WI38 (cell line): ENCODE results near the gene JPH2.

Experiments used
- H3K4me3 ChIP-seq: 2 replicates; pipeline ENCODE4 v1.5.1; 2011; ENCODE audit warnings: low read depth, mild to moderate bottlenecking, control low read depth, low read length
- TF ChIP-seq, protein P1 (sequence below): IDR thresholded peaks from 2 replicates; pipeline ENCODE4 v1.5.1; 2012; ENCODE audit warnings: low read depth, mild to moderate bottlenecking, control low read depth, low read length

JPH2 gene

DNA sequence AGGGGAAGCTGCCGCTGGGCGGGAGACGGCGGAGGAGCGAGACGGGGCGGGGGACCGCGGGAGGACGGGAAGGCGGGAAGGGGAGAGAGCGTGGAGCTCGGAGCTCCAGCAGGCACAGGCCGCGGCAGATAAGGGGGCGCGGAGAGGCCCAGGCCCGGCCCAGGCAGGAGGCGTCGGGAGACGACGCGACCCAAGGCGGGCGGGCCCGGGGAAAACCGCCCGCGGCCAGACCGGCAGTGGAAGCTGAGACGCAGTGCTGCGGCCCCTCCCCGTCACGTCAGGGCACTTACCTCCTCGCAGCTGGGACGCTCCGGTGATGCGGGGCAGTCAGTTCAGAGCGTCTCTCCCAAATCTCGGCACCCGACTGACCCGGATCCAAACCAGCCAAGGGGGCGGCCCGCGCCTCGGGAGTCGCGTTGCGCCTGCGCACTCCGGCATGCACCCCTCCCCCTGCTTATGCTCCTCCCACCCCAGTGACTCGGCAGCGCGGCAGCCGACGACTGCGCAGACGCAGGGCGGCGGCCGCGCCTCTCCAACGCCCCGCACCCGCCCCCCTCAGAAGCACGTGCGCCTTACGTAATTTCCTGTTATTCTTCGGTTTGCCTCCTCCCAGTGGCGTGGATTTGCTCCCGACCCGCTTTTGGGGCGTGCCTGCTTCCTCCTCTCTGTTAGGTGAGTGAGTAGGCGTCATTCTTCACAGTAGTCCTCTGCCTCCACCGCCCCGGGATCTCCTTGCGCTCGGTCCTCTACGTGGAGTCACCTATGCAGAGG is 23.6 kb upstream of the JPH2 start, which contains the start of gene OSER1:
OSER1 (minus strand) TSS at position 366 of the 771 bp plus-strand sequence. CDS start 3,814 bp downstream, outside the sequence.
- TF ChIP-seq, protein P1, sequence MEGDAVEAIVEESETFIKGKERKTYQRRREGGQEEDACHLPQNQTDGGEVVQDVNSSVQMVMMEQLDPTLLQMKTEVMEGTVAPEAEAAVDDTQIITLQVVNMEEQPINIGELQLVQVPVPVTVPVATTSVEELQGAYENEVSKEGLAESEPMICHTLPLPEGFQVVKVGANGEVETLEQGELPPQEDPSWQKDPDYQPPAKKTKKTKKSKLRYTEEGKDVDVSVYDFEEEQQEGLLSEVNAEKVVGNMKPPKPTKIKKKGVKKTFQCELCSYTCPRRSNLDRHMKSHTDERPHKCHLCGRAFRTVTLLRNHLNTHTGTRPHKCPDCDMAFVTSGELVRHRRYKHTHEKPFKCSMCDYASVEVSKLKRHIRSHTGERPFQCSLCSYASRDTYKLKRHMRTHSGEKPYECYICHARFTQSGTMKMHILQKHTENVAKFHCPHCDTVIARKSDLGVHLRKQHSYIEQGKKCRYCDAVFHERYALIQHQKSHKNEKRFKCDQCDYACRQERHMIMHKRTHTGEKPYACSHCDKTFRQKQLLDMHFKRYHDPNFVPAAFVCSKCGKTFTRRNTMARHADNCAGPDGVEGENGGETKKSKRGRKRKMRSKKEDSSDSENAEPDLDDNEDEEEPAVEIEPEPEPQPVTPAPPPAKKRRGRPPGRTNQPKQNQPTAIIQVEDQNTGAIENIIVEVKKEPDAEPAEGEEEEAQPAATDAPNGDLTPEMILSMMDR: no peak
- peak within 1 kb of the TSS; percentile 99 for H3K4me3 ChIP-seq

- H3K4me3 ChIP-seq: peak overlapping the region; percentile 99
- TF ChIP-seq, protein P1: no peak
Measured at GRCh38 chr20:44209686-44210405, 22.9 kb upstream of the JPH2 start.

DNA sequence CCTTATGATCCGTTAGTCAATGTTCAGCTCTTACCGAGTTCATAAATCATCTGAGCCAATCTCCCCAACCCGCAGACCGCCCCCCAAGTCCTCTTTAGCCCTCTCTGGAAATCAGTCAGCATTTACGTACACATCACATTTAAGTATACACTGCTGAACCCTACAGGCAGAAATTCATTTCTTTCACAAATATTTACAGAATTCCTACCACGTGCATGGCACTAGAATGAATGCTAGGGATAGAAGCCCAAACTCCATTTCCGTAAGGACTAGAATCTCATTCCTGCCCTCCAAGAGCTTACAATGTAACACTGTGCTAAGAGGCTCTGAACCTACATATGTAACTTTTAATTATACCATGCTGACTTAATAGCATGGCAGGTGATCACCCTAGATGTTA is 21.8 kb upstream of the JPH2 start:
- TF ChIP-seq, protein P1: no peak
- peak overlapping the region; percentile 99 for H3K4me3 ChIP-seq

GRCh38 chr20:44208165-44208564 is 21.2 kb upstream of the JPH2 start:
- TF ChIP-seq, protein P1: no peak
- peak overlapping the region; percentile 99 for H3K4me3 ChIP-seq

DNA sequence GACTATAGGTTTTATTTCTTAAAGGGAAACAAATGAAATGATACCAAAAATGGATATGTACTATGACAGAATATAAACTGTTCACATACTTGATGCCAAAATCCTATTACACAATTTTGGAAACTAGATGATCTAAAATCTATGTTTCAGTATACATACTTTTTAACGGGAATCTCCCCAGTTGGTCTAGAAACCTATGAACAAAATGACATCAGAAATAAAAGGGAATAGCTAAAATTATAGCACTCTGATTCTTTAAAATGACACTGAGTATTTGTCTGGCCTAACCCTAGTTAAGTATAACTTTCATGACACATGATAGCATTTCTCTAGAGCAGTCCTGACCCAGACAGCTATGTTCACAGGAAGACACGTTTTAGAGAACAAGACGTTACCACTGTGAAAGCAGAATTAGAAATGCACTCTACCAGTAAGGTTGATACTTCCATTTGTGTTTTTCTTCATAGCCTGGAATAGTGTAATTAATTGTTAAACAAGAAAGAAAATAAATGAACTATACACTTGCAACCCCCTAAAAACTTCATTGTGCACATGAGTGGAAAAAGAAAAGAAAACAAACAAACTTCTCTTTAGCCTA is 20.2 kb upstream of the JPH2 start:
- H3K4me3 ChIP-seq: peak overlapping the region; percentile 99
- TF ChIP-seq, protein P1: no peak

GRCh38 chr20:44206132-44206531 is 19.1 kb upstream of the JPH2 start:
- TF ChIP-seq, protein P1: no peak

More at GRCh38 chr20:44206132-44206531, 19.1 kb upstream of the JPH2 start:
- no peak overlapping the region for H3K4me3 ChIP-seq
